ENCODE measurements around the gene ZFP64.

GRCh38 chr20:52150440-52151258, 40.9 kb downstream of the ZFP64 start:
- TF ChIP-seq GATA2 (IDR thresholded peaks at IDR 0.05; ENCODE audit: insufficient read depth, insufficient read length, low read depth, low read length) (no peak), POLR2AphosphoS5 (IDR thresholded peaks at IDR 0.05; ENCODE audit: insufficient read depth, low read depth, low read length) (no peak), EZH2 (IDR thresholded peaks at IDR 0.05; ENCODE audit: borderline replicate concordance, low read depth, low read length, severe bottlenecking) (no peak), CTCF (IDR thresholded peaks at IDR 0.05; ENCODE audit: extremely low read depth in 1 of 2, insufficient read depth in 1 of 2, low read depth in 1 of 2, low read length in 2 of 2) (peak; percentile 61 to 73), POLR2A (IDR thresholded peaks at IDR 0.05; ENCODE audit: low read depth, low read length) (no peak), FOS (IDR thresholded peaks at IDR 0.05; ENCODE audit: borderline replicate concordance, insufficient read depth, low read length) (no peak), MYC (IDR thresholded peaks at IDR 0.05; ENCODE audit: low read depth, low read length) (no peak), JUN (IDR thresholded peaks at IDR 0.05; ENCODE audit: borderline replicate concordance, insufficient read depth, insufficient read length, low read depth) (no peak)
- TF ChIP-seq, protein P1, sequence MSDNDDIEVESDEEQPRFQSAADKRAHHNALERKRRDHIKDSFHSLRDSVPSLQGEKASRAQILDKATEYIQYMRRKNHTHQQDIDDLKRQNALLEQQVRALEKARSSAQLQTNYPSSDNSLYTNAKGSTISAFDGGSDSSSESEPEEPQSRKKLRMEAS (IDR thresholded peaks at IDR 0.05; ENCODE audit: insufficient read depth, insufficient read length), result no peak
